Measurements from ENCODE around the gene SMAD2. TPM values are rescaled to one million over a fixed set of nuclear protein-coding genes. Genes with fewer than 3 reads are reported as not detected.
"Not testable (repeated sequence)": the region's sequence is repeated elsewhere in the genome, so short reads cannot be mapped to it uniquely, and the experiment has no call there.

The SMAD2 gene
- total RNA-seq, 1 donor from 2014 or later = 353 TPM

DNA sequence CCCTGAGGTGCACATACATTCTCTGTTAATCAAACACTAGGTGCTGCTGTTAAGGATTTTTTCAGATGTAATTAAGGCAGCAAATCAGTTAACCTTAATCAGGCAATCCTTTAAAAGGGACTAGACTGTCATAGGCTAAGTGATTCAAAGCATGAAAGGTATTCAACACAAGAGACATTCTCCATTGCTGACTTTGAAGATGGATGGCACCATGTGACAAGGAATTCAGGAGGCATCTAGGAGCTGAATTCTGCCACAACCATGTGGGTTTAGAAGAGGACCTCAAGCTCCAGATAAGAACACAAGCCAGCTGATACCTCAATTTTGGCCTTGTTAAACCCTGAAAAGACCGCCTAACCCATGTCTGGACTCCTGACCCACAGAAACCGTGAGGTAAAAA, 84.0 kb downstream of the SMAD2 start:
- H3K9me3 Mint-ChIP-seq = no peaks in the 10 kb centered on the region
- H3K4me3 Mint-ChIP-seq (ENCODE audit: low read depth) = no peak overlapping the region
- peaks cover 79% of the 10 kb centered on the region for H3K36me3 Mint-ChIP-seq (ENCODE audit: low read depth)
- no peaks in the 10 kb centered on the region for H3K27me3 Mint-ChIP-seq (ENCODE audit: low read depth)
- no peak for DNase-seq (ENCODE audit: low spot score)
- H3K4me1 Mint-ChIP-seq (ENCODE audit: low read depth) = no peaks in the 10 kb centered on the region
- H3K27ac Mint-ChIP-seq = no peak overlapping the region
- intact Hi-C loops (cut with micrococcal nuclease) = loop anchor here (5.0 kb wide), 1 partner anchor 36 kb away; no protein-coding TSS in a partner anchor

DNA sequence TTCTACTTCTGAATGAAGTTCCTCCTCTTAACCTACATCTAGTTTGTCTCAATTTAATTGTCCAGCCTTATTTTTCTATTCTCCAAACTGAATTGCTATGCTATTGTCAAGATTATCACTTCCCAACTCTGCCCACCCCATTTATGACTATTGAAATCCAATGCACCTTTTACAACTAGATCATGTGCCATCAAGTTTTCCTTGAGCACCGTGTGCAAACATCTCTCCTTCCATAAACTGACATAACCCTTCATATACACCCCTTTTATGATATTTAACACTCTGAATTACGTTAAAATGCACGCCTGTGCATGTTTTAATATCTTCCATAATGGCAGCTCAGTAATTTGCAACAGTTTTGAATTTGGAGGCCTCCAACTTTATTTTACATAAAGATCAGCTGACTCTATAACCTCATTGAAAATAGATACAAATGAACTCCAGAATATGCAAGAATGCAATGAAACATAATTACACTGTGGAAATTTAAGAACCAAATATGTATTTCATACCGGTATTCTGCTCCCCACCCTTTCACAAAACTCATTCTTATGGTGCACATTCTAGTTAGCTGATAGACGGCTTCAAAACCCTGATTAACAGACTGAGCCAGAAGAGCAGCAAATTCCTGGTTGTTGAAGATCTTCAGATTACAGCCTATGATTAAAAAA, 85.5 kb downstream of the SMAD2 start:
- H3K4me1 Mint-ChIP-seq (ENCODE audit: low read depth) = no peaks in the 10 kb centered on the region
- DNase-seq (ENCODE audit: low spot score) = no peak
- no peak overlapping the region for H3K4me3 Mint-ChIP-seq (ENCODE audit: low read depth)
- no peaks in the 10 kb centered on the region for H3K9me3 Mint-ChIP-seq
- H3K36me3 Mint-ChIP-seq (ENCODE audit: low read depth) = peaks cover 88% of the 10 kb centered on the region
- intact Hi-C loops (cut with micrococcal nuclease) = loop anchor here (5.0 kb wide), 1 partner anchor 37 kb away; no protein-coding TSS in a partner anchor
- no peaks in the 10 kb centered on the region for H3K27me3 Mint-ChIP-seq (ENCODE audit: low read depth)
- no peak overlapping the region for H3K27ac Mint-ChIP-seq

DNA sequence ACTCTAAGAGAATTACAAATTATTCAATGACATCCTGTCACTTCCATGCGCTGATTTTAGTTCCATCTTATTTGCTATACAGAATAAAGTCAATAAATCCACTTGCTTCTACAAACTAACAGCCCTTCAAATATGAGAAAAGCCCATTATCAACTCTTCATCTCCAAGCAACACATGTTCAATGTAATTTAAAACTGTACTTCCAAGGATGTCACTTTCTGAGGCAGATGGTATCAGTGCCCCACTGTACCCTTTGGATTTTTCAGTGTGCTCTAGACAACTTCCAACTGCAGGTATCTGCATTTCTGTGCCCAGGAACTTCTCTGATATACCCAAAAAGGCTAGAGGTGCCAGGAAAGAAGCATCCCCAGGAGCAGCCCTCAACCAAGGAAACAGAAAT, 87.6 kb downstream of the SMAD2 start:
- no peaks in the 10 kb centered on the region for H3K4me1 Mint-ChIP-seq (ENCODE audit: low read depth)
- peaks cover 93% of the 10 kb centered on the region for H3K36me3 Mint-ChIP-seq (ENCODE audit: low read depth)
- no peak overlapping the region for H3K27ac Mint-ChIP-seq
- H3K27me3 Mint-ChIP-seq (ENCODE audit: low read depth) = no peaks in the 10 kb centered on the region
- H3K4me3 Mint-ChIP-seq (ENCODE audit: low read depth) = no peak overlapping the region
- H3K9me3 Mint-ChIP-seq = no peaks in the 10 kb centered on the region
- intact Hi-C loops (cut with micrococcal nuclease) = no loop called here
- DNase-seq (ENCODE audit: low spot score) = no peak

- no peak overlapping the region for H3K4me3 Mint-ChIP-seq (ENCODE audit: low read depth)
- peaks cover 85% of the 10 kb centered on the region for H3K36me3 Mint-ChIP-seq (ENCODE audit: low read depth)
- H3K9me3 Mint-ChIP-seq = no peaks in the 10 kb centered on the region
- peaks cover 6% of the 10 kb centered on the region for H3K4me1 Mint-ChIP-seq (ENCODE audit: low read depth)
- no peak for DNase-seq (ENCODE audit: low spot score)
- no peaks in the 10 kb centered on the region for H3K27me3 Mint-ChIP-seq (ENCODE audit: low read depth)
- no peak overlapping the region for H3K27ac Mint-ChIP-seq
- intact Hi-C loops (cut with micrococcal nuclease) = no loop called here
Observed at GRCh38 chr18:47838396-47838795, 92.1 kb downstream of the SMAD2 start.

DNA sequence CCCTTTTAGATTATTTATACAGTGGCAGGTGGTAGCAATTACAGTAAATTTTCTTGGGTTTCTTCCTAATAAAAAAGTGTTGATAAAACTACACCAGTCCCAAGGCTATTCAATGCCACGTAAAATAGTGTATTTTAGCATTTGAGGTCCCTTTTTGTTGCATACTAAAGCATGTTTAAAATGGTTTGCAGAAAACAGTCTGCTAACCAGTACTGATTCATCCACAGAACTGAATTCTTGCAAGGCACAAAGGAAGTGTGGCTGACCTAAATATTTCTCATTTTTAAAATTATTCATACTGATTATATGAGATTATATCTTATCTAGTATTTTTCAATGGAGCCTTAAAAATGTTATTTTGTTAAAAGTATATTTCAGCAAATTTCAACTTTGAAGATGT, 98.1 kb downstream of the SMAD2 start:
- Mint-ChIP-seq H3K4me1 (ENCODE audit: low read depth) (peaks cover 17% of the 10 kb centered on the region), H3K27ac (no peak overlapping the region), H3K9me3 (no peaks in the 10 kb centered on the region), H3K27me3 (ENCODE audit: low read depth) (no peaks in the 10 kb centered on the region), H3K36me3 (ENCODE audit: low read depth) (peaks cover 64% of the 10 kb centered on the region), H3K4me3 (ENCODE audit: low read depth) (no peak overlapping the region)
- DNase-seq (ENCODE audit: low spot score) = no peak
- intact Hi-C loops (cut with micrococcal nuclease) = no loop called here

- DNase-seq (ENCODE audit: low spot score) = no peak
- intact Hi-C loops (cut with micrococcal nuclease) = no loop called here
- no peaks in the 10 kb centered on the region for H3K9me3 Mint-ChIP-seq
- peaks cover 65% of the 10 kb centered on the region for H3K36me3 Mint-ChIP-seq (ENCODE audit: low read depth)
- no peaks in the 10 kb centered on the region for H3K27me3 Mint-ChIP-seq (ENCODE audit: low read depth)
- peaks cover 19% of the 10 kb centered on the region for H3K4me1 Mint-ChIP-seq (ENCODE audit: low read depth)
- no peak overlapping the region for H3K4me3 Mint-ChIP-seq (ENCODE audit: low read depth)
- no peak overlapping the region for H3K27ac Mint-ChIP-seq
Observed at GRCh38 chr18:47831351-47831750, 99.1 kb downstream of the SMAD2 start.

DNA sequence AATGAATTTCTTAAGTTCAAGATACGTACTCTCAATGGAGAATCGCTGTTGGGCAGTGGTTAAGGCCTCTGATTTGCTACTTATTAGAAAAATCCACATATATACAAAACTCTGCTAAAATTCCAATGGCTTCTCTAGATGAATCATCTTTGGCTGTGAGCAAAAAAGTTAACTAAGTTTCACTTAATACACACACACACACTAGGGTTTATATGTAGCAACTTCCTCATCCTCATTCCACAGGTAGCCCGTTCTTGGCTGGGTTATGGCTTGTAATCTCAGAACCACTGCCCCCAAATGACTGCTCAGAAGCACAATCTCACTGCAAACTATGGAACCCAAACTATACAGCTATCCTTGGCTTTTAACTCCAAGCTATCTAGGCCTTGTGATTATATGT, 99.7 kb downstream of the SMAD2 start:
- Mint-ChIP-seq H3K36me3 (ENCODE audit: low read depth) (peaks cover 66% of the 10 kb centered on the region), H3K9me3 (no peaks in the 10 kb centered on the region), H3K27ac (no peak overlapping the region), H3K4me3 (ENCODE audit: low read depth) (no peak overlapping the region), H3K4me1 (ENCODE audit: low read depth) (peaks cover 20% of the 10 kb centered on the region), H3K27me3 (ENCODE audit: low read depth) (no peaks in the 10 kb centered on the region)
- no peak for DNase-seq (ENCODE audit: low spot score)
- intact Hi-C loops (cut with micrococcal nuclease) = no loop called here

DNA sequence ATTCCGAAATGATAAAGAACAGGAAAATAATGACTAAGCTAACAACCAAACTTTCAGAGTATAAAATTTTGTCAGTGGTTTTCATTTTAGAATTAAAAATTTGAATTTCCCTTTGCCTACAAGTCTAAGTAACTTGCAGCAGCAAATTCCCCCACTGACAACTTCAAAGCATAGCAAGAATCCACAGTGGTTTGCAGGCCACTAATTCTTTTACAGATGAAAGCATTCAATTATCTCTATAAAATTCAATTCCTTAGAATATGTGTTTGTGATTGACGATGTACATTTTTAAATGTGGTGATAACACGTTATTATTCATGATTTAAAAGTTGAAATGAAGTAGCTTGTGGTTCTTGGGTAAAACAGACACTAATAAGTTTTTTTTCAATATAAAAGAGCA, 100.6 kb downstream of the SMAD2 start:
- H3K36me3 Mint-ChIP-seq (ENCODE audit: low read depth) = peaks cover 71% of the 10 kb centered on the region
- H3K4me1 Mint-ChIP-seq (ENCODE audit: low read depth) = peaks cover 20% of the 10 kb centered on the region
- no peak overlapping the region for H3K4me3 Mint-ChIP-seq (ENCODE audit: low read depth)
- intact Hi-C loops (cut with micrococcal nuclease) = no loop called here
- no peak for DNase-seq (ENCODE audit: low spot score)
- H3K9me3 Mint-ChIP-seq = no peaks in the 10 kb centered on the region
- H3K27ac Mint-ChIP-seq = no peak overlapping the region
- H3K27me3 Mint-ChIP-seq (ENCODE audit: low read depth) = no peaks in the 10 kb centered on the region

DNA sequence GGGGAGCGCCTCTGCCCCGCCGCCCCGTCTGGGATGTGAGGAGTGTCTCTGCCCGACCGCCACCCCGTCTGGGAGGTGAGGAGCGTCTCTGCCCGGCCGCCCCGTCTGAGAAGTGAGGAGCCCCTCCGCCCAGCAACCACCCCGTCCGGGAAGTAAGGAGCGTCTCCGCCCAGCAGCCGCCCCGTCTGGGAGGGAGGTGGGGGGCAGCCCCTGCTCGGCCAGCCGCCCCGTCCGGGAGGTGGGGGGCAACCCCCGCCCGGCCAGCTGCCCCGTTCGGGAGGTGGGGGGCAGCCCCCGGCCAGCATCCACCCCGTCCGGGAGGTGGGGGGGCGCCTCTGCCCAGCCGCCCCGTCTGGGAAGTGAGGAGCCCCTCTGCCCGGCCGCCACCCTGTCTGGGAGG, 102.4 kb downstream of the SMAD2 start:
- H3K4me3 Mint-ChIP-seq (ENCODE audit: low read depth); DNase-seq (ENCODE audit: low spot score); intact Hi-C loops (cut with micrococcal nuclease); H3K9me3 Mint-ChIP-seq; H3K27me3 Mint-ChIP-seq (ENCODE audit: low read depth); H3K27ac Mint-ChIP-seq: not testable (repeated sequence)
- peaks cover 74% of the 10 kb centered on the region for H3K36me3 Mint-ChIP-seq (ENCODE audit: low read depth)
- H3K4me1 Mint-ChIP-seq (ENCODE audit: low read depth) = peaks cover 13% of the 10 kb centered on the region

DNA sequence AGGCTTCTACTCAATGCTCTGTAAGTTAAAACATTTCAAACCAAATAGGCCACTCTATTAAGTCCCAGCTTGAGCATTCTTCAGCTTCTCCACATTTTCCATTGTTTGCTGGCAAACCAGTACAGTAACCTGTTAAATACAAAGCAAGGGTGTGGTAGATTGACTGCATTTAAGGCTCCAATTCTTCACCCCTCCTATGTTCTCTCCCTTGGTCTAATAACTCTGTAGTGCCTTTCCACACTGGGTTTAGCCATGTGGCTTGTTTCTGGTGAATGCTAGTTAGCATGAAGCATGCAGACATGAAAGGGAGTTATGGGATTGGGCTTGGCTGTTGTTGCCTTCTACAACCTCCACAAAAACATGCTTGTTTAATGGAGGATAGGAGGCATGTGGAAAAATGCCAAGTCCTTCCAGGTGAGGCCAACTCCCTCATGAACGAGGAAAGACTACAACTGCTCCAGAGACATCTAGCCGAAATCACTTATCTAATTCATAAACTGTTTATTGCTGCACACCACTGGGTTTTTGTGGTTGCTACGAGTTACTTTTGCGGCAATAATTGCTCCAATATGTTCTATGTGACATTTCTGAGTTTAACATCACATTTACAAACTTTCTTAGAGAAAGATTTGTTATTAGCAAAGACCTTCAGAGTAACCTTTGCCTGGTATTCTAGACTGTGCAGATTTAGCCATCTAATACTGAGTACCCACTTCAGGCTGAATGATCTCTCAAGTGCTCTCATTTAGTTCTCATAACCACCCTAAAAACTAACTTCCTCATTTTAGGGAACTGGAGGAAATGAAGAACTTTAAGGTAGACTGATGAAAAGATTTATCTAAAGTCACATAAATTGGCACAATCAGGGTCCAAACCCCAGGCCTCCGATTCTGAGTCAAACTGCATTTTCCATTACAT, 104.0 kb downstream of the SMAD2 start:
- Mint-ChIP-seq H3K27ac (no peak overlapping the region), H3K27me3 (ENCODE audit: low read depth) (no peaks in the 10 kb centered on the region), H3K4me3 (ENCODE audit: low read depth) (no peak overlapping the region), H3K9me3 (no peaks in the 10 kb centered on the region), H3K4me1 (ENCODE audit: low read depth) (peaks cover 6% of the 10 kb centered on the region), H3K36me3 (ENCODE audit: low read depth) (peaks cover 71% of the 10 kb centered on the region)
- DNase-seq (ENCODE audit: low spot score) = no peak
- intact Hi-C loops (cut with micrococcal nuclease) = no loop called here

DNA sequence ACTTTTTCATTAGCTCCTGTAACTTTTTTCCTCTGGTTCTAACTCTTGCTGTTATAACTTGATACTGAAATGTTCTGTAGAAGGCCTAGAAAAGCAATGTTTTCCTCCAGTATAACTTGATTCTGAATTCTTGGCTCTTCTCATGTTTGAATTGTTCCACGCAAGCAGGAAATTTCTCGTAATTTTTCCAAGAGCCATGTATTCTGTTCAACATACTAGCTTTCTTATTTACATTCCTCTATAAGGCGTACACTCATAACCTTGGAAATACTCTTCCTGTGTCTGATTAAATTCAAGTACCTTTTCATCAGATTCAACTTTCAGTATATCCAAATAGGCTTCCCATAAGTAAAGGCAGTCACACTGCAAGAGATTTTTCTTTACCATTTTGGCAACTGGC, 109.1 kb downstream of the SMAD2 start:
- Mint-ChIP-seq H3K36me3 (ENCODE audit: low read depth) (peaks cover 49% of the 10 kb centered on the region), H3K4me3 (ENCODE audit: low read depth) (no peak overlapping the region), H3K27me3 (ENCODE audit: low read depth) (no peaks in the 10 kb centered on the region), H3K9me3 (no peaks in the 10 kb centered on the region), H3K27ac (no peak overlapping the region), H3K4me1 (ENCODE audit: low read depth) (peaks cover 3% of the 10 kb centered on the region)
- intact Hi-C loops (cut with micrococcal nuclease) = no loop called here
- DNase-seq (ENCODE audit: low spot score) = no peak

GRCh38 chr18:47817795-47818077, 112.7 kb downstream of the SMAD2 start:
- Mint-ChIP-seq H3K27ac (no peak overlapping the region), H3K4me3 (ENCODE audit: low read depth) (no peak overlapping the region), H3K9me3 (no peaks in the 10 kb centered on the region), H3K36me3 (ENCODE audit: low read depth) (peaks cover 46% of the 10 kb centered on the region), H3K4me1 (ENCODE audit: low read depth) (no peaks in the 10 kb centered on the region), H3K27me3 (ENCODE audit: low read depth) (no peaks in the 10 kb centered on the region)
- DNase-seq (ENCODE audit: low spot score) = no peak
- intact Hi-C loops (cut with micrococcal nuclease) = no loop called here

- no peak overlapping the region for H3K27ac Mint-ChIP-seq
- intact Hi-C loops (cut with micrococcal nuclease) = no loop called here
- H3K9me3 Mint-ChIP-seq = no peaks in the 10 kb centered on the region
- peaks cover 47% of the 10 kb centered on the region for H3K36me3 Mint-ChIP-seq (ENCODE audit: low read depth)
- H3K4me1 Mint-ChIP-seq (ENCODE audit: low read depth) = no peaks in the 10 kb centered on the region
- H3K27me3 Mint-ChIP-seq (ENCODE audit: low read depth) = no peaks in the 10 kb centered on the region
- H3K4me3 Mint-ChIP-seq (ENCODE audit: low read depth) = no peak overlapping the region
- DNase-seq (ENCODE audit: low spot score) = no peak
Observed at GRCh38 chr18:47817017-47817794, 113.3 kb downstream of the SMAD2 start.
